HG03039 (cell line): Measurements from ENCODE around the gene TMEM215.

Experiments
- ATAC-seq: cut with Tn5 transposase; IDR thresholded peaks from one replicate; pipeline ENCODE4 v1.9.1; 2021; ENCODE audit warnings: mild to moderate bottlenecking, moderate library complexity; ENCODE audit not compliant: unreplicated experiment

TMEM215 gene

DNA sequence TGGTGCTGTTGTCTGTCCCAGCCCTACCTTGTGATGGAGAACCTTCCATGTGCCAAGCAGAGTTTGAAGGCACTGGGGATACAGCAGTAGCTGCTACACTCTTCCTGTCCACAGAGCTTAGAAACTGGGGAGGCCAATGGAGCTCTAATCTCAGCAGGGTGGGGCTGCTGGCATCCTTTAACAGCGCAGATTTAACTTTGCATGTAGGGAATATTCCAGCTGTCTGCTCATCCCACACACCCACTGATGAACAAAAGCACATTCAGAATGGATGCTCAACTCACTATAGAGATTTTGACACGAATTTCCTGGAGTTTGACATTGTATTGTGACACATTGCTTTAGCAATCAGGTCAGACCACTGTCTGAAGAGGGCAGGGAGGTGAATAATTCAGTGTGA, 49.0 kb downstream of the TMEM215 start:
- ATAC-seq: no peak
